Skin epidermis (tissue), 12 donors: Measurements from ENCODE around the gene ZNF385C.

Source experiments
- H3K27ac ChIP-seq, 21 experiments: fragments of 200-600 bp; sonication (generic) in 11 of 21; one replicate each; pipeline ENCODE4 v1.5.0; 2020; ENCODE audit warnings: mild to moderate bottlenecking in 3 of 21, inconsistent platforms in 2 of 21, moderate library complexity in 2 of 21
- H3K4me3 ChIP-seq, 7 experiments: fragments of 200-600 bp; sonication (generic) in 2 of 7; one replicate each; pipeline ENCODE4 v1.5.0; 2020; ENCODE audit warnings: inconsistent platforms in 2 of 7, mild to moderate bottlenecking in 2 of 7, moderate library complexity in 1 of 7

Gene ZNF385C

DNA sequence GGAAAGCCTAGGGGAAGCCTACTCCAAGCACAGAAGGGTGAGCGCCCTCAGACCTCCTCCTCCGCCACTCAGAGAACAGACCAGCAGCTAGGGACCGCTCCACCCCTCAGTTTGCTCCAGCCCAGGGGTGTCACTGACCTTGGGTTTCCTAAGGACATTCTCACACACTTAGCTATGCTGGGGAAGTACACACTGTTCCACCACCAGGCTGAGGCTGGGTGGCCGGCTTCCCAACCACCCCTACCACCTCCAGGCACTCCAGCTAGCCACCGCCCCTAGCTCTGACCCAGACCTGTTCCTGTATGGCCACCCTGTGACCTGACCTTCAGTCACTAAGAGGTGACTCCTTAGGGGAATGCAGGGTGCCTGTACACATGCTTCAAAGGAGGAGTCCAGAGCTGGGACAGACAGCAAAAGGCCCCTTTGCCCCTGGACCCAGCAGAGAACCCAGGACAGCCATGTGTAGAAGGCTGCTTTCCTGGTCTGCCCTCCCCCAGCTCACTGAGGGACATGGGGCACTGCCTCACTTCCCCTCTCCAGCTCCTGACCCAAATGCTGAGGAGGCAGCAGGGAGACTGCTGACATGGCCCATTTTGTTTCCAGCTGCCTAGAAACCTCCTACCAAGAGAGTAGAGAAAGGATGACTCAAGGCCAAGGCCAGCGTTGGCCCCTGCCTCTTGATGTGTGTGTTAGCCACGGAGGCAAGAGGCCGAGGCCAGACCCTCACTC lies 31.0 kb upstream of the ZNF385C start:
- H3K27ac ChIP-seq = peak overlapping the region in 15 of 21 experiments; percentile 4 to 76 (median 47)
- no peak overlapping the region for H3K4me3 ChIP-seq

GRCh38 chr17:42127414-42127813 lies 29.1 kb upstream of the ZNF385C start:
- no peak overlapping the region for H3K27ac ChIP-seq
- no peak overlapping the region for H3K4me3 ChIP-seq

DNA sequence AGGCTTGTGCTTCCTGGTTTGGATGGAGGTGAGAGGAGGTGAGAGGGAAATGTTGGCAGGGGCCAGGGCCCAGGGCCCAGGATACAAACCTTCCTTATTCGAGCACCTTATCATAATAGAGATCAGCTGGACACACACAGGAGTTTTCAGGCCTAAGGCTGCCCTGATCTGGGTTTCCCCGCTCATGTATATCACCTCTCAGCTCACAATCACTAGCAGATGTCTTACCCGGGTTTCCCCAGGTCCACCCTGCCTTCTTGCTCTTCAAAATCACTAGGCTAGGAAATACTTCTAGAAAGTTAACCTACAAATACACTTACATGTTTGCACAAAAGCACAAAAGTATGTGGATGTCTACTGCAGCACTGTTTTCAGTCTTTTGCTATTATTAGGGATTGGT lies 28.6 kb upstream of the ZNF385C start:
- H3K4me3 ChIP-seq = no peak overlapping the region
- H3K27ac ChIP-seq = no peak overlapping the region

DNA sequence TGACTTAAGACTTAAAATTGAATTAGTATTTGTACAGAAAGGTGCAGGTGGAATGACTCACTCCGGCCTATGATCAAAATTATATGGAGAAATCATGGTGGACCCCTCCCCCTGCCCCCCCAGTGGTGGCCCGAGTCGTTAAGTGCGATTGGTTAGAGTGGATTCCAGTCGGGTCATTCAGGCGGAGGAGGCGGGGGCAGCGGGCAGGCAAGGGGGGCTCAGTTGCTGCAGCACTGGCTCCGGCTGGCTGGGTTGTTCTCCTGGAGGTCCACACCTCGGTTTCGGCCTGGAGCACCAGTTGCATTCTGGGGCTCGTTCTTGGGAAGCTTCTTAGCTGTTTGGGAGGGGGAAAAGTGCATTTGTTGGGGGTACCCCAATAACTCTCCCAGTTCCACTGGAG lies 27.3 kb upstream of the ZNF385C start:
- no peak overlapping the region for H3K27ac ChIP-seq
- no peak overlapping the region for H3K4me3 ChIP-seq

- H3K4me3 ChIP-seq = no peak overlapping the region
- H3K27ac ChIP-seq = no peak overlapping the region
Measured at GRCh38 chr17:42124256-42124655, 26.0 kb upstream of the ZNF385C start.

GRCh38 chr17:42122371-42123303 lies 24.4 kb upstream of the ZNF385C start, which contains the start of gene HSPB9:
Gene HSPB9, plus strand, starts transcription at chr17:42122804. Its CDS starts 47 bp downstream, at chr17:42122851.
- H3K27ac ChIP-seq = peak within 1 kb of the TSS in 4 of 21 experiments; percentile 77 to 94 (median 88)
- peak within 1 kb of the TSS in 2 of 7 experiments; percentile 4 to 12 for H3K4me3 ChIP-seq

DNA sequence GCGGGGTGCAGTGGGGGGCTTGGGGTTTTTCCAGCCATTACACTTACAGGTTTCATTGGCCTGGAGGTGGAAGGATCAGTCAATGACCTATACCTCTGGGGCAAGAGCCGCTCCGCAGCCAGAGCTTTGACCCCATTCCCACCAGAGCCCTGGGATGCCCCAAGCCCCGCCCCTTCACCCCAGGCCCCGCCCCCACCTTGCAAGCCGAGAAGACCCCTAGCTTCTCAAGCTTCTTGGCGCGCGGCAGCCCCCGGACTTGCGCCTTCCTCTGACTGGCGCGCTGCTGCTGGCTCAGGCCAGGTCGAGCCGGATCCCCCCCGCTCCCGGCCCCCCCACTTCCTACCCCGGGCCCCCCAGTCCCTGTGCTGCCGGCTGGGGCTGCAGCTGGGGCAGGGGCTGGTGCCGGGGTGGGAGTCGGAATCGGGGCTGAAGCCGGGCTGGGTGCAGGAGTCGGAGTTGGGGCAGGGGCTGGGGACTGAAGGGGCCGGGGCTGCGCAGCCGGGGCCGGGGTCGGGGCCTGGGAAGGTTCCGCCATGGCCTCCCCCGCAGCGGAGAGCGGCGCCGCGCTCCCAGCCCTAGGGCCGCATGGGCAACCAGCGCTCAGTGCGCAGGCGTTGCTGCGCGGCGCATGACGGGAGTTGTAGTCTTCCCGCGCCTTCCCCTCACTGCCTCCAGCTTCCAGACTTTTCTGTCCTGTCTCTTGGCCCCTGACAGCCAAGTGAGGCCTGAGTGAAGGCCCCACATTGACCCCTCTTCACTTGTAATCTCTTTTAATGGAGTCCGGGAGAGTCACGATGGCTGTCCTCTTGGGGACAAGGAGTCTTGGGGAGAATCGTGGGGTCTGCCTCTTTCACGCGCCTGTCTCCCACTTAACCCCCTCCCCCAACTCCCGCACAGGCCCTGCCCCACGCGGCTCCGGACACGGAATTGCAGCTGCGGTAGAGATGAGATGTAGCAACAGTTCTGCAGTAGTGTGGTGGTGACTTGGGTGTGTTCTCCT lies 22.8 kb upstream of the ZNF385C start, which contains the start of gene KAT2A:
KAT2A (minus strand) TSS at position 598 of the 1,000 bp plus-strand sequence; CDS start at position 535, 63 bp downstream.
- H3K27ac ChIP-seq = peak within 1 kb of the TSS; percentile 64 to 94 (median 87)
- peak within 1 kb of the TSS; percentile 52 to 92 (median 78) for H3K4me3 ChIP-seq

GRCh38 chr17:42120161-42120769 lies 22.0 kb upstream of the ZNF385C start:
- H3K4me3 ChIP-seq = peak overlapping the region; percentile 52 to 92 (median 78)
- H3K27ac ChIP-seq = peak overlapping the region in 8 of 21 experiments; percentile 64 to 94 (median 88)

DNA sequence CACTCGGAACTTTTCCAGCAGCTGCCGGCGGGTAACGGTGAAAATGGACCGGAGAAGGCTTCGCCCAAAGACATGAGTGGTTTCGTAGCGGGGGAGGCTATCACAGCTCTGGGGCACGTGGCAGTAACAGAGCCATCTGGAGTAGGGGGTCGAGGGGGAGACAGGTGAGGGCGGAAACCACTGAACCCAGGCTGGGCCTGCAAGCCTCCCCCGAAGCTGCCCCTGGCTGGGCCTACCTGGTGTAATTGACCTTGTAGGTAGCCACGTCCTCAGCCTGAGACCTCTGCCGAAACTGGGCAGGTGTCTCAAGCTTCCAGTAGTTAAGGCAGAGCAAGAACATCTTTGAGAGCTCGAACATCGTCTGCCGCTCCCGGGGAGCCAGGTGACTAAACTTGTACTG lies 21.0 kb upstream of the ZNF385C start:
- Histone ChIP-seq H3K27ac (no peak overlapping the region), H3K4me3 (no peak overlapping the region)

DNA sequence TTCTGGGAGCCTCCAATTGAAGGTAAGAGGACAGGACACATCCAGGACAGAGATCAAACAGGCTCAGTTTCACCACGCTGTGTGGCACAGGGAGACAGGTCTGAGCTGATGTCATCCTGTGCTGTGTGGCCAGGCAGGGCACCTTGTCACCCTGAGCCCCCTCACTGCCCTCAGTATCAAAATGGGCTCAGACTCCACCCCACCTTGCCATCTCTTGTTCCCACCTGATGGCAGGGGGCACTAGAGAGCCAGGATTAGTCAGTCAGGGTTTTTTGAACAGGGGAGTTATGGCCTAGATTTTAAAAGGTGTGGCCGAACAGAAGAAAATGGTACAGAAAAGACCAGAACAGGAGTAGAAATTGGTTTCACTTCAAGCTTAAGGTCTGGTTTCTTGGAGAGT lies 20.3 kb upstream of the ZNF385C start:
- H3K4me3 ChIP-seq = no peak overlapping the region
- H3K27ac ChIP-seq = no peak overlapping the region

DNA sequence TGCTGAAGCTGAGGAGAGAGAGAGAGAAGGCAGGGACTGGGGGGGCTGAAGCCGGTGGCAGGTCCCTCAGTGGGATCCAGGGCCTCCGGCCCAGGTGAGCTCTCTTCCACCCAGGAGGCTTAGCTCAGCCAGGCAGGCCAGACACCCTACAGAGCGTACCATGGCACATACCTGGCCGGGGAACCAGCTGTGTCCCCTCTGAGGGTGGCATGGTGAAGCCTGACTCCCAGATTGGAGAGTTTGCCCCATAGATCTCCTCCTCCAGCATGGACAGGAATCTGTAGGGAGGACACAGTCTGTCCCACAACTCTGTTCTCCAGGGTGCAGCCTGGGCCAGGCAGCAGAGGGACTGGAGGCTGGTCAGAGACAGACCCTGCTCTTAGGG lies 19.8 kb upstream of the ZNF385C start:
- H3K27ac ChIP-seq = no peak overlapping the region
- no peak overlapping the region for H3K4me3 ChIP-seq

- no peak overlapping the region for H3K27ac ChIP-seq
- no peak overlapping the region for H3K4me3 ChIP-seq
Measured at GRCh38 chr17:42117397-42118125, 19.3 kb upstream of the ZNF385C start.

GRCh38 chr17:42116705-42117396 lies 18.6 kb upstream of the ZNF385C start:
- H3K27ac ChIP-seq = peak overlapping the region in 2 of 21 experiments; percentile 32 to 71
- no peak overlapping the region for H3K4me3 ChIP-seq

DNA sequence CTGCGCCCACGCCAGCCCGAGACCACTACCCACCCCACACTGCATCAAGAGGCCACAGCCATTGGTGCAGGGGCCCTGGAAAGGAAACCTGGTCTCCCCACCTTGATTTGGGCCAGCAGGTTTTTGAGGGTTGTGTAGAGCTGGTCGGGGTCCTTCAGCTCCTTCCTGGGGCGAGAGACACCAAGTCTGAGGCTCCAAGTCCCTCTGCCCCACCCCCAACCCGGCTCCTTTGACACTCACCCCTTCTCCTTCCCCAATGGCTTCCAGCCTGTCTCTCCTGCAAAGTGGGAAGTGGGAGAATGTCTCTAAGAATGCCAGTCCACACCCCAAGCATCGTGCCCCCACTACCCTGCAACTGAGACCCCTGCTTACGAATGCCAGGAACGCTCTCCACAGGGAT lies 15.8 kb upstream of the ZNF385C start:
- H3K27ac ChIP-seq = peak overlapping the region in 10 of 21 experiments; percentile 4 to 98 (median 88)

GRCh38 chr17:42113293-42114069 lies 15.2 kb upstream of the ZNF385C start:
- H3K4me3 ChIP-seq = no peak overlapping the region

More for the DNA sequence above, 15.8 kb upstream of the ZNF385C start:
- no peak overlapping the region for H3K4me3 ChIP-seq

DNA sequence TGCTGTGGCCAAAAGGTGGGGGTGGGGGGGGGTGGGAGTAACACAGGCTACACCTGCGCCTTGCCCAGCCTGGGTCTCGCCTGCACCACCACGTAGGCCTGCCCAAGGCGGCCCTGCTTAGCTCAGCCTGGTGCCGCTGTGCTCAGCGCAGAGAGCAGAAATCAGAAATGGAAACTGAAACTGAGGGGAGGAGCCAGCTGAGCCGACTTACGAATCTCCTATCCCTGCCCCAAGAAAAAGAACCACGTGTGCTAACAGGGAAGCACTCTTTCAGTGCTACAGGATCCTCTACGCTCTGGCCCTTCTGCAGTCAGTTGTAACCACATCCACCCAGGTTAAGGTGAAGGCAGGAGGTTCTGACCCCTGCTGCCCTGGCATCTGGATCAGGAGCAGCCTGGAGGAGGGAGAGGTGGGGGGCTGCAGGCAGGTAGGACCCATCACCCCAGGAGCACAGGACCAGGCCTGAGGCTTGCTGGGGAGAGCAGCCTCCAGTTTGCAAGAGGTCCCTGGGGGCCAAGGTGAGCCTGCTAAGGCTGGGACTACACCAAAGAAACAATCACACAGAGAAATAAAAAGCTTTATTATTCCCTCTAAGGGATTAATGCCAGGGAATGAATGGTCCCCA lies 14.4 kb upstream of the ZNF385C start, which contains the start of gene DHX58:
DHX58 (minus strand) TSS at position 163 of the 625 bp plus-strand sequence. CDS start 822 bp downstream, outside the sequence.
- Histone ChIP-seq H3K27ac (peak within 1 kb of the TSS; percentile 61 to 99 (median 90)), H3K4me3 (peak within 1 kb of the TSS; percentile 34 to 71 (median 48))

More at GRCh38 chr17:42113293-42114069, 15.2 kb upstream of the ZNF385C start:
- H3K27ac ChIP-seq = peak overlapping the region; percentile 0 to 99 (median 90)
